GM18526 (cell line): ENCODE results near the gene GPRC5D.

Source experiments
- POLR2A ChIP-seq: IDR thresholded peaks from 3 replicates; pipeline ENCODE4 v1.6.1; 2011; ENCODE audit not compliant: insufficient read length; ENCODE audit errors: extremely low read depth

GPRC5D gene

GRCh38 chr12:12954878-12955625 lies 3.1 kb upstream of the GPRC5D start:
- no peak for TF ChIP-seq POLR2A

- TF ChIP-seq POLR2A = no peak
Observed at GRCh38 chr12:12954356-12954755, 2.4 kb upstream of the GPRC5D start.

DNA sequence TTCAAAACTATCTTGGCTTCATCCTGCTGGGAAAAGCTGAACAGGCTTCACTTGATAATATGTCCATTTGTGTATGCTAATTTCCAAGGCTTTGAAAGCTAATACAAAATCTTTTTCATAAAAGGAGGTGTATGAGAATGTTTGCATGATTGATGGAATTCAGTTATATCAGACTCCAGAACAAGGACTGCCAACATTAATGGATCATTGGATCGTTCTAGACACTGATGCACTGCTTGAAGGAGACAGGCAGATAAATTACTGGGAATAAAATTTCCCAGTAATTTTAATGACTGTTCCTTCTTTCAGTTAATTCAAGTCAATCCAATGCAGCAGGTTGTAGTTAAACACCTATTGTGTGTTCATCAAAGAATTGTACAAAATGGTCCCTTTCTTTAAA lies 466 bp downstream of the GPRC5D start:
- no peak for TF ChIP-seq POLR2A

DNA sequence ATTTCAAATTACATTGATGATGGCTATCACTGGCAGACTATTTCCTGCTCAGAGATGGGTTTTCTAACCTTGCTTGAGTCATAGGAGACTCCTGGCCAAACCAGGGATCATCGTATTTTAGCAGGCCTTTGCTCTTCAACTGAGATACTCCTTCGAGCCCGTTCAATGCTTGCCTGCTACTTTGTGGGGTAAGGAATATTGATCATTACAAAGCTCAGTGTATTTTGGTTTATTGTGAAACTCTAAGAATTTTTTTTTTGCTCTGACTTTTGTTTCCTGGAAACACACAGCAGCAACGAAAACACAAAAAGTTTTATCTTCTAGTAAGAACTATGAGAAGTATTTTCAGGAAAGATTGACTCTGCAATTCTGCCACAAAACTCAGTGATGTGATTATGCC lies 4.1 kb downstream of the GPRC5D start:
- no peak for TF ChIP-seq POLR2A

DNA sequence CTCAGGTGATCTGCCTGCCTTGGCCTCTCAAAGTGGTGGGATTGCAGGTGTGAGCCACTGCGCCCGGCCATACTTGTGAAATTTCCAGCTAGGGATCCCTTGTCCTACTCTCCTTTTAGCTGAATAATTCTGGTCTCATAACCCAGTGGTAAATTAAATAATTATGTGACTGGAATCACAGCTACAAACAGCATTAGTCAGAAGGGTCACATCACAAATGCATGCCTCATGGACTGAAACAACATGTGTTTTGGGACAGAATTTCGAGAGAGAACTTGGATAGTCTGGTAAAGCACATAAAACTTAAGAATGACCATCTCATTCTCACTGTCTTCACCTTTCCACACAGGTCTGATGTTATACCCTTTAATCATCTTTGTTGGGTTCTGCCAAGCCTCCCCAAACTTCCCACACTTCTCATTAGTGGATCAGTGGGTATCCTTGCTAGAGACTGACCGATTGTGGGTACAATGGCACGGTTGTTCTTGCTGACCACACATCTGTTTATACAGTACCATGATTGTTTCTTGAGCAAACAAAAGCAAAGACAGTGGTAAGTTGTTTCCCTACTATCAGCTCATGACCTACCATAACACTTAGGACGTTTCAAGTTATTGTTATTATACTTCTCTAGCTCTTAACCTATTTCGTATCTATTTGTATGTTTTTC lies 5.1 kb downstream of the GPRC5D start:
- TF ChIP-seq POLR2A = no peak

DNA sequence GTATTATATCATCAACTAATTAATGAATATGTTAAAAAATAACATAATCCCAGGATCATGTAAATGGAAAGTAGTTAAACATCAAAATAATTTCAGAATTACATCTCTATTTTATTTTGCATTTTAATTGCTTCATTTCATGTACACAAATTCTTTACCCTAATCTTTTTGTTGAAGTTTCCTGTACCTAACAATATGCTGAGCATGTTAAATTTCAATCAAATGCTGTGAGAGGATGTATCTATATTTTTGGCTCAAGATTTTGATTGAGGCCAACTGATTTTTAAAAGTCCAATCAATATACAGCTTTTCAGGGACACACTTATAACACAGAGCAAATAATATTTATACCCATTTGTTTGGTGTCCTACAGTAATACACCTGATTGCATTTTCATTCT lies 6.4 kb downstream of the GPRC5D start:
- TF ChIP-seq POLR2A = no peak

DNA sequence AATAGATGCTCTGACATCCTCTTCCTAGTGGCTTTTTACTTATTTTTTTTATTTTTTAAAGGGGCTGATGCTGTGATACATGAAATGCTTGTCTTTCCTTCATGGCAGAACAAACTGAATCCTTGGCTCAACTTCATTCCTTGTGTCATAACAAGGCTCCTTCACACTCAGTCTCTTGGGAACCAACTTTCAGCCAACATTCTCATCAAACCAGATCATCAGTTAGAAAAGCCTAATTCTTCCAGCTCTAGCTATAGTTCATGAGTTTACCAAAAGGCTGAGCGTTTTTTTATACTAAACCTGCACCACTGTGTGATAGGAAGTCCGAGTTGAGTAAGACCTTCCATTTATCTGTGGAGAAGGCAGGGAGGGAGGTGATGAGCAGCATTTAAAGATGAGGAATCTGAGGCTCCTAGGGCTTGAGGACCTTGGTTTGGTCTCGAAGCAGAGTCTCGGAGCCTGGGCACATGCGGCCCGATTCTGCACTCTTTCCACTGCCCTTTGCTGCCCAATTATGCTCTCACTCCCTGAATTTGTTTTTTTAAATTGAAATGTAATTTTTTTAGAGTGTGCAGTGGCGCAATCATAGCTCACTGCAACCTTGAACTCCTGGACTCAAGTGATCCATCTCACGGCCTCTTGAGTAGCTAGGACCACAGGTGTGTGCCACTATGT lies 8.2 kb downstream of the GPRC5D start:
- TF ChIP-seq POLR2A = no peak

- no peak for TF ChIP-seq POLR2A
Observed at GRCh38 chr12:12941450-12942350, 10.3 kb downstream of the GPRC5D start.

DNA sequence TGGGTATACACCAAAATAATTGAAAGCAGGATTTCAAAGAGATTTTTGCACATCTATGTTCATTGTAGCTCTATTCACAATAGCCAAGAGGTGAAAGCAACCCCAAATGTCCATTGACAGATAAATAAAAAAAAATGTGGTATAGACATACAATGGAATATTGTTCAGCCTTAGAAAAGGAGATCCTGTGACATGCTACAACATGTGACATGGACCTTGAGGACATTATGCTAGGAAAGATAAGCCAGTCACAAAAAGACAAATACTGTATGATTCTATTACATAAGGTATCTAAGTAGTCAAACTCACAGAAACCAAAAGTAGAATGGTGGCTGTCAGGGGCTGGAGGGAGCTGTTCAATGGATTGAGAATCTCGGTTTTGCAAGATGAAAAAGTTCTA lies 12.1 kb downstream of the GPRC5D start:
- no peak for TF ChIP-seq POLR2A

- TF ChIP-seq POLR2A = no peak
Observed at GRCh38 chr12:12938541-12938940, 13.4 kb downstream of the GPRC5D start.

- no peak for TF ChIP-seq POLR2A
Observed at GRCh38 chr12:12936983-12937491, 14.9 kb downstream of the GPRC5D start.

DNA sequence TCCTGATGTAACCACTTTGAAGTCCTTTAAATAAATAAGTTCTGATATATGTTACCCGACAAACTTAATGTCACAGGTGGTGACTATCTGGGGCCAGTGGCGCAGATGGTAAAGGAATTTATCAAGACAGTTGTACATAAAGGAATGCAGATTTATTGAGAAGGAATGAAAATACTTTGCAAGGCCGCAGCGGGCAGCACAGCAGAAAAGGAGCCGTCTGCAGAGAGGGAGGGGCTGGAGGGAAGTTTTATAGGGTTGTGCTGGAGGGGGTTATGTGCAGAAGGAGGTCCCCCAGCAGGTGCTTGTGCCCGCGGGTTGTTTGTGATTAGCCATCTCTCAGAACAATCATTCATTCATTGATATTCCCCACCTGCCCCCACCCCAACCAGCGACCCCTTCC lies 17.4 kb downstream of the GPRC5D start:
- no peak for TF ChIP-seq POLR2A

- TF ChIP-seq POLR2A = no peak
Observed at GRCh38 chr12:12933742-12934141, 18.2 kb downstream of the GPRC5D start.

DNA sequence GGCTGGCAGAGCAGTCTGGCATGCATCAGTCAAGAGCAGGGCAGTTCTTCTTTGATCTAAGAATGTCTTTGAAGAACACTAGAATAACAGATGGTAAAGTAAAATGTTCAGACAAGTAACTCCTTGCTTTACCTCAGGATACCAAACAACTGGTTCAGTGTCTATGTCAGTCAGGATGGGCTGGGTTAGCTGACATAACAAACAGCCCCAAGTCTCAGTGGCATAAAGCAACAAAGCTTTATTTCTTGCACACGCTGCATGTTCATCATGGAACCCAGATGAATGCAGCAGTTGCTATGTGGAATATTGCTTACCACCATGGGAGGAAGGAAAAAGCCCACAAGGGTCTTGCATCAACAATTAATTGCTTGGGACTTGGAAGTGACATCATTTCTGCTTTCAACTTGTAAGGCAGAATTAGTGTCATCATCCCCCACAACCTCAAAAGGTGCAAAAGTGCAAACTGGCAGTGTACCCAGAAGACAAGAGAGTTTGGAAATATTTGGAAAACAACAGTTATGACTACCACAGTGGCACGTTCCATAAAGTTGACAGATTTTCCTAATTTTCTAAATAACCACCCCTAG lies 21.2 kb downstream of the GPRC5D start:
- TF ChIP-seq POLR2A = no peak

DNA sequence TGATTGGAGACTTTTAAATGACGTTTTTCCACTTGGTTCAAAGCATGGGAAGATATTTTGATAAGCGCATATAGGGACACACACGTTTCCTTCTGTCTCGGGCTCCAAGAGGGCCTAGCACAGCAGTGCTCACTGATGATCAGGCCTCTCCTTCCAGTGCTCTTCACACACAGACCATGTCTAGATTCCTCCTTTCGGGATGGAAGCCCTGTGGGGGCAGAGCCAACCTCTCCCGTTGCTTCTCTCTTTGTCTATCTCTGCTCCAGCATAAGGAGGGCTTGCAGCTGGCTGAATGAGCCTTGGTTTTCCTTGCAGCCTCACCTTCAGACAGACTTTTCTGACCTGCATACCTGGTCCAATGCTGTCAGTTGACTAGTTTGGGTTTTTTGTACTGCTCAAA lies 22.3 kb downstream of the GPRC5D start:
- no peak for TF ChIP-seq POLR2A
